HG02938 (cell line): Measurements from ENCODE around the gene CD70.
"Not testable (repeated sequence)": the region's sequence is repeated elsewhere in the genome, so short reads cannot be mapped to it uniquely, and the experiment has no call there.

Experiments
- ATAC-seq: cut with Tn5 transposase; IDR thresholded peaks from one replicate; pipeline ENCODE4 v1.9.1; 2021; ENCODE audit warnings: mild to moderate bottlenecking, moderate library complexity; ENCODE audit not compliant: unreplicated experiment

The CD70 gene

GRCh38 chr19:6572217-6572616, 18.7 kb downstream of the CD70 start:
- ATAC-seq, result no peak

DNA sequence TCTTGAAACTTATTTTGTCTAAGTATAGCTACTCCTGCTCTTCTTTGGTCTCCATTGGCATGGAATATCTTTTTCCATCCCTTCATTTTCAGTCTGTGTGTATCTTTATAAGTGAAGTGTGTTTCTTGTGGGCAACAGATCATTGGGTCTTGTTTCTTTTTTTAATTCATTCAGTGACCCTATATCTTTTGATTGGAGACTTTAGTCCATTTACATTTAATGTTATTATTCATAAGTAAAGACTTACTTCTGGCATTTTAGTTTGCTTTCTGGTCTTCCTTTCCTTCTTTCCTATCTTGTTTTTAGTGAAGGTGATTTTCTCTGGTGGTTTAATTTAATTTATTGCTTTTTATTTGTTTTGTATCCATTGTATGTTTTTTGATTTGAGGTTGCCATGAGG, 19.8 kb downstream of the CD70 start:
- ATAC-seq, result no peak

DNA sequence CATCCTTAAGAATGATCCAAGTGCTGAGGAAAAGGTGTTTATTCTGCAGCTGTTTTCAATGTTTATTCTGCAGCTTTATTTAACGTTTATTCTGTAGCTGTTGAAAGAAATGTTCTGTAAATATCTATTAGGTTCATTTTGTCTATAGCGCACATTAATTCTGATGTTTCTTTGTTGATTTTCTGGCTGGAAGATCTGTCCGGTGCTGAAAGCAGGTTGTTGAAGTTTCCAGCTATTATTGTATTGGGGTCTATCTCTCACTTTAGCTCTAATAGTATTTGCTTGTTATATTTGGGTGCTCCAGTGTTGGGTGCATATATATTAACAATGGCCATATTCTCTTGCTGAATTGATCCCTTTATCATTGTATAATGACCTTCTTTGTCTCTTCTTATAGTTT, 20.2 kb downstream of the CD70 start:
- ATAC-seq, result no peak

GRCh38 chr19:6568816-6569215, 22.1 kb downstream of the CD70 start:
- no peak for ATAC-seq

- no peak for ATAC-seq
These were observed 22.9 kb downstream of the CD70 start for GRCh38 chr19:6568010-6568526.

GRCh38 chr19:6566727-6567126, 24.2 kb downstream of the CD70 start:
- ATAC-seq, result not testable (repeated sequence)

- no peak for ATAC-seq
These were observed 26.6 kb downstream of the CD70 start for GRCh38 chr19:6564393-6564792.

- not testable (repeated sequence) for ATAC-seq
These were observed 28.5 kb downstream of the CD70 start for GRCh38 chr19:6562437-6562836.

GRCh38 chr19:6556480-6557195, 34.3 kb downstream of the CD70 start:
- ATAC-seq, result no peak

DNA sequence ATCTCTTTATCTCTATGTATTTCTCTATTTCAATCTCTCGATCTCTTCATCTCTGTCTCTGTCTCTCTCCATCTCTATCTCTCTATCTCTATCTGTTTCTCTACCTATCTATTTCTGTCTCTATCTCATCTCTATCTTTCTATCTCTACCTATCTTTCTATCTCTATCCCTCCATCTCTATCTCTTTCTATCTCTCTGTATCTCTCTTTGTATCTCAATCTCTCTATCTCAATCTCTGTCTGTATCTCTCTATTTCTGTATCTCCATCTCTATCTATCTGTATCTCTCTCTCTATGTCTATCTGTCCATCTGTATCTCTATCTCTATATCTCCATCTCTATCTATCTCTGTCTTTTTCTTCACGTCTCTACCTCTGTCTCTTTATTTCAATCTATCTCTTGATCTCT, 34.9 kb downstream of the CD70 start:
- no peak for ATAC-seq

- no peak for ATAC-seq
These were observed 39.1 kb downstream of the CD70 start for GRCh38 chr19:6551607-6552450.

DNA sequence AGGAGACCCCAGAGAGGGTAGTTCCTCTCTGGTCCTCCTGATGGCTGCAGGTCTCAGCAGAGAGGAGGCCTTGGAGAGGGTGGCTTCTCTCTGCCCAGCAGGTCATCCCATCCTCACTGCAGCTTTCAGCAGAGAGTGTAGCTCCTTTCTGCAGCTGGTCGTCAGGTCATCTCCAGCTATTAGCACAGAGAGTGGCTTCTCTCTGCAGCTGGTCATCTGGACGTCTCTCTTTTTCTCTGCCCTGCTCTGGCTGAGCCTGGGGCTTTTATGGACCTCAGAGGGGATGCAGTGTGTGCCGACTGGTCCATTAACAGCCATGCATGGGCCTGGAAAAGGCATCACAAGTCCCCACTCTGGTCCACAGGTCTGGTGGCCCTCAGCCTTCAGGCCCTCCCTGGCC, 39.9 kb downstream of the CD70 start:
- ATAC-seq, result no peak

DNA sequence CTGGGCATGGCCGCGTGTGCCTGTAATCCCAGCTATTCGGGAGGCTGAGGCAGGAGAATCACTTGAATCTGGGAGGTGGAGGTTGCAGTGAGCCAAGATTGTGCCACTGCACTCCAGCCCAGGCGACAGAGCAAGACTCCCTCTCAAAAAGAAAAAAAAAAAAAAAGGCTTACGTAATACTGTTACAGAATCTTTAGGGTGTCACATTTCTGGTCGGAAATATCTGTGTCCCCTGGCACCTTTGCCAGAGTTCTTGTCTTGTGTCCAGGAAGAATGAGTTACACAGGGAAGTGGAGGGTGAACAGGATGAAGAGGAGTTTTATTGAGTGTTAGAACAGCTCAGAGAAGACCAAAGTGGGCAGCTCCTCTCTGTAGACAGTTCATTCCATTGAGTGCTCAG, 40.3 kb downstream of the CD70 start:
- not testable (repeated sequence) for ATAC-seq

GRCh38 chr19:6543866-6544347, 47.0 kb downstream of the CD70 start:
- no peak for ATAC-seq

DNA sequence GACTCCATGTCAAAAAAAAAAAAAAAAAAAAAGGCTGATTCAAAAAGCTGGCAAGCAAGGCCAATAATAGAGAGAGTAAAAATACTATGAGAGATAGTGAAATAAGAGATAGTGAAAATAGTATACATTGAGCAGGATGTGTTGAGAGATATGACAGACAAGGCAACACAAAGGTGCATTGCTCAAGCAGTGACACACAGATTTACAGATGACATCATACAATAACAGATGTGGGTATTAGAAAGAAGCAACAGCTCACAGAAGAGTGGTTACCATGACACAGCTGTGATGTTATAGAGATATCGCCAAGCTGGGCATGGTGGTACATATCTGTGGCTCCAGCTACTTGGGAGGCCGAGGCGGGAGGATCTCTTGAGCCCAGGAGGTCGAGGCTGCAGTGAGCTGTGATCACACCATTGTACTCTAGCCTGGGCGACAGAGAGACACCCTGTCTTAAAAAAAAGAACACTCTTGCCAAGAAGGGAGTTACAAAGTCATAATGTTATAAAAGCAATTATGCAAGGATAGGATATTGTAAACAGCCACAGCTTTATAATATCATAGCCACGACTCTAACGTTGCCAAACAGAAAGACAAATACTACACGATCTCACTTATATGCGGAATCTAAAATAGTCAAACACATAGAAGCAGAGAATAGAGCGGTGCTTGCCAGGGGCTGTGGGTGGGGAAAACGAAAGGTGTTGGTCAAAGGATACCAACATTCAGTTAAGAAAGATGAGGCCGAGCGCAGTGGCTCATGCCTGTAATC, 49.8 kb downstream of the CD70 start:
- ATAC-seq, result no peak

- no peak for ATAC-seq
These were observed 51.4 kb downstream of the CD70 start for GRCh38 chr19:6539514-6539913.
